Effector CD4-positive, alpha-beta T cell (primary cell): Measurements from ENCODE around the gene TANGO6.

ENCODE experiments used
- DNase-seq: peaks from one replicate; pipeline ENCODE4 v3.0.0-alpha.2; 2020

TANGO6 gene

DNA sequence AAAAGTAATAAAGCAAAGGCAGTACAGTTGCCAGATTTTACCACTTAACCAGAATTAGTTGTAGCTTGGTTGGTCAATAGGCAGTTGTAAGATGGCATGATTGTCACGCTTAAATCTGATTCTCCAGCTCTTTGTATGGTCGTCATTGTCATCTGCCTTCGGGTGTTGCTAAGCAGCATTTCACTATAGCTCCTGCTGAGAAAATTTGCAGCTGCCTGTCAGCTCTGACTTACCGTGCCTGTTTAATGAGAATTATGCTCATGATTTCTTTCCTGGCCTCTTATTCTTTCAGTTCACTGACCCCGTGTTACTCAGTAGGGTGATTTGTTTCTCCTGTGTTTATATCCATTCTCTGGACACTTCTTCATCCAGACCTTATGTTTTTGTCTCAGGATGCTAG, 66.7 kb downstream of the TANGO6 start:
- no peak for DNase-seq

- no peak for DNase-seq
Measured at GRCh38 chr16:68915589-68915988, 72.3 kb downstream of the TANGO6 start.

- no peak for DNase-seq
Measured at GRCh38 chr16:68917541-68917940, 74.2 kb downstream of the TANGO6 start.

- DNase-seq = no peak
Measured at GRCh38 chr16:68920349-68920748, 77.0 kb downstream of the TANGO6 start.

DNA sequence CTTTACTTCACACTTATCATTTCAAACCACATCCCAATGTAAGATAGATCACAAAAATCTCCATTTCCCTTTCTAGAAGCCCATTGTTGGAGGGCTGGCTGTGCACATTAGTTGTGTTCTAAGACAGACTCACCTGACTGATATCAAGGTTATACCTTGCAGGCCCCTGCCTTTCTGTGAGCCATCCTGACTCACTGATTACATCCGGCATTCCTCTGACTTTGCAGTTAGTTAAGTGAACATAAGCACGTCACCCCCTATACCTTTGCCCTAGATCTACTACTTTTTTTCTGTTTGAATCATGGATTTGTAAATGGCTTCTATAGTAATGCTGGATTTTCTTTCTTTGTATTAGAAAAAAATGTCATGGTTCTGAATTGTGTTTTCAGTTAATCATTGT, 78.3 kb downstream of the TANGO6 start:
- no peak for DNase-seq

GRCh38 chr16:68923116-68923515, 79.8 kb downstream of the TANGO6 start:
- no peak for DNase-seq

GRCh38 chr16:68927018-68927417, 83.7 kb downstream of the TANGO6 start:
- DNase-seq = no peak

DNA sequence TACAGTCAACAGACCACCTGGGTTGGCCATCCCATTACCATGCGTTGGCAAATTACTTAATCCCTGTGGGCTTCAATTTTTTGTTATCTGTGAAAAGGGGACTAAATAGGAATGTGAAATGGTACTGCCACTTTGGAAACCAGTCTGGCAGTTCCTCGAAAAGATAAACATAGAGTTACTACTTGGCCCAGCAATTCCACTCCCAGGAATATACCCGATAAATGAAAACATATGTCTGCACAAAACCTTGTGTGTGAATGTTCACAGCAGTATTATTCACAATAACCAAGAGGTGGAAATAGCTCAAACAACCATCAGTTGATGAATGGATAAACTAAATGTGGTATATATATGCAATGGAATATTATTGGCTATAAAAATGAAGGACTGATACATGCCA, 87.9 kb downstream of the TANGO6 start:
- no peak for DNase-seq

DNA sequence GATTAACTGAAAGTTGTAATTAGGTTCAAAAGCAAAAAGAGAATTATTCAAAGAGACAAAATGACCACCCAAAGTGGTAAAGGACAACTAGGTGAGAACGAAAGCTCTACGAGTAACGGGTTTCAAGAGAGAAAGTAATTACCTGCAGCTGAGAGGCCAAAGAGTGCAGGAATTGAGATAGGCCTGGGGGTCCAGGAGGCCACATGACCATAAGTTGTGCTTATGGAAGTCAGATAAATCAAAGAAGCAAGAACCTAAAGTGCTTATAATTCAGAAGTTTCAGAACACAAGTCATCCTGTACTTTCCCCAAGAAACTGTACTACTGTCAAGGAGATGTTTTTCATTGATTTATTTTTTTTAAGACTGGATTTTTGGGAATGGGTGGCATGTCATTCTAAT, 91.1 kb downstream of the TANGO6 start:
- no peak for DNase-seq

- no peak for DNase-seq
Measured at GRCh38 chr16:68935008-68935407, 91.7 kb downstream of the TANGO6 start.

DNA sequence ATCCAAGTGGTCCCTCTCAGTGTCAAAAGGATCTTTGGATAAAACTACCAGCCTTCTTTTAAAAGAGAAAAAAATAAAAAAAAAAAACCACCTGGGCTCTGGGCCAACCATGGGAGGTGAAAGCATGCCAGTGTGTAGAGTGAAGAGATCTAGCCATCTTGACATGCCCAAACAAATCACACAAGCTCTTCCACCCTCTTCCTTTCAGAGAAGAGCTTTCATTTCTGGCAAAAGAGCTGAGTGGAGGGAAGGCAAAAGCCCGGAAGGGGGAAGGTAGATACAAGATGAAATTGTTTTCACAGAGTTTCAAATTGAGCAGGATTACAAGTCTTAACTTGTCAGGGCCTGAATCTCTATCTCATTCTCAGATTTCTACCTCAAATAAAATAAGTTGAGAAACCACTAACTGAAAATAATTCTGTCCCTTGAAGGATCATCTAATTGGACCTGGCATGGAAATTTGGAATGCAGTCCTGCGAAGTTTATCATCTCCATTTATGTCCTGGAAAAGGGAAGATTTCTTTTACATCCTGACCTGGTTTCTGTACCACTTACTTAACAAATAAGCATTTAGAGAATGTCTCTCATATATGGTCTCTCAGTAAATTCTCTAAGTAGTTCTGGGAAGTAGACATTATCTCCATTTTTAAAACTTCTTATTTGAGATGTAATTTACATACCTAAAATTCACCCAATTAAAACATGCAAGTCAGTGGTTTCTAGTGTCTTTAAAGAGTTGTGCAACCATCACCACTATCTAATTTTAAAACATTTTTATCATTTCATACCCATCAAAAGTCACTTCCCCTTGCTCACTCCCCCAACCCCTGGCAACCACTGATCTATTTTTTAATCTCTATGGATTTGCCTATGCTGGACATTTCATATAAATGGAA, 93.7 kb downstream of the TANGO6 start:
- no peak for DNase-seq

- no peak for DNase-seq
Measured at GRCh38 chr16:68939692-68940320, 96.5 kb downstream of the TANGO6 start.

DNA sequence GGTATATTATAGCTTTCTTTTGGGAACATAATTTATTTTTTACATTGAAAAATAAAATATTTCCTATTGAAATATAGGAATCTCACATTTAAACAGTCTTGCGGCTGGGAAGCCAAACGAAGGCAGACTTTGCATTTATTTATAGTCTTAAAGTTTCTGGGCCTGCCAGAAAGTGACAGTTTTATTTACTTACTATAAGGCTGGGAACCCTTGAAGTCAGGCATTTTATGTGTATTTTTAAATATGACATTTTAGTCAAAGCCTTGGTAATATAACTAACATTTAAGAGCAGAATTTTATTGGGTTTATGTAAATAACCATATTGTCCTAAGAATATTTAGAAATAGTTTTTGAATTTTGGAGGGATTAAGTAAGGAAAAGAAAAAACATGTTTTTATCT, 97.5 kb downstream of the TANGO6 start:
- DNase-seq = no peak

DNA sequence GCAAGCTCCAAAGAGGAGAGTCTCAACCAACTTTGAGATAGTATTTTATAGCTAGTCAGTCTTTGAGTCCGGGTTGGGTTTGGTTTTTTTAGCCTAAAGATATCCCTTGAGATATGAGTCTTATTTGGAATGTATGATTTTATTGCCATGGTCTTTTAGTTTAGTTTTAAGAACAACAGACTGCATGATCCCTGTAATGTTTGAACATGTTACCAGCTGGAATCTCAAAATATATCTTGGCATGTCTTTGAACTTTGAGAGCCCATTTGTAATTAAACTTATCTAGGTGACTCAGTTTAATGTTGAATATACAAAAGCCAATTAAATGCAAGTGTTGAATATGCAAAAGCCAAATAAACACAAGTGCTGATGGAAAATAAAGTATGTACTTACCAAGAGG, 100.6 kb downstream of the TANGO6 start:
- DNase-seq = no peak

DNA sequence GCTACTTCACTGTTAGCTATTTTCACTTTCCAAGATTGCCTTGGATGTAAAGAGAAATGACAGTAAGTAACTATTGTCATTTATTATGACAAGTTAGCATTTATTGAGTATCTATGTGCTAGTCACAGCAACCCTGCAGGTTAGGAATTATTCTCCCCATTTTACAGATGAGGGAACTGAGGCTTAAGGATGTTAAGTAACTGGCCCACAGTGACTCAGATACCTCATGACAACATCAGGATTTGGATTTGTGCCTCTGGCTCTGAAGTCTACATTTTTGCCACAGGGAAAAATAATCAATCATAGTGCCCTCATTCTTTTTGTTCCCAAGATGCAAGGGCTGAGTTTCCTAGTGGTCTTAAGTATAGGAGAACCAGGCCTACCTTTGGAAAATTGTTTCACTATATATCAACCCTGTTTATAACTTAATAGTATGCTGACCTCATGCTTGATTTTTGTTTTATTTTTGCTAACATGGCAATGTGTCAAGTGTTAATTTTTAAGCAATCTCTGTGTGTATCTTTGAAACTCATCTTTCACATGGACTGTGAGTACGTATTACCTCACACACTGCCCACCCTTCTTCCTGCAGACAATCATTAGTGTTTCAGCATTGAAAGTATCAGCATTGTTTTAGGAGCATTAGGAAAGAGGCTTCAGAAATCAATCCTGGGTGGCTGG, 105.0 kb downstream of the TANGO6 start:
- no peak for DNase-seq

DNA sequence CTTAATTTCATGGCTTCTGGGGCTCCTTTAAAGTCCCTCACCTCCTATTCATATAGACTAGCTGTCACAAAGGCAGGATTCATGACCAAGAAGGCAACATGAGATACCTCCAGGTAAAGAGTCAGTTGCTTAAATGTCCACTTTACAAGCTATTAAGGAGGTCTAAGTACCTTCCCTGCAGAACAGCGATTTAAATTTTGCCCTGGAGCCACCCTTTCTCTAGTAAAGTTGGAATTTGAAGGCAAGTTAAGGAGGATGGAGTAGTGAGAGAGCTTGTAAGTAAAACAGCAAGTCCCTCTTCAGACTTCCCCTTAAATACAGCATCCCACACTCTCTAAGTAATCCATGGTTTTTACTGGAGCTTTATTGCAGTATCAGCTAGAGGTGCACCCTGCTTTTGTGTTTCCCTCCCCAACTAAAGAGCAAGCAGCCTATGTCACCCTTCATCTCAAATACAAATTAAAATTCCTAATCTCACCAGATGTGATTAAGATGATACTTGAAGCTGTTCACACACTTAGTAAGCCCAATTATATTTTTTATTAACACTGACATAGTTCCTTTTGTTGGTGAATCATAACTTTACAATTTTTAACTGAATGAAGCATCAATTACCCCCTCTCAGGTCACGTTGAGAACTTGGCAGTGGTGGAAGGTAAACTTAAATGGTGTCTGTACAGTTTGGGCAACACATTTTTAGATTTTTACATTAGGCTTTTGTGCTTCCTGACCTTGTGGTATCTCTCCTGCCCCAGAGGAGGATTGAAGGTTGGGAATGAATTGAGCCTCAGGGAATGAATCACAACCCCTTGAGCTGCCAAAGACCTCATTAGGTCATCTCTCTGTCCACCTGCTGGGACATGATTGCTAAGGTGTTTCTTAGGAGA, 108.9 kb downstream of the TANGO6 start:
- DNase-seq = no peak

DNA sequence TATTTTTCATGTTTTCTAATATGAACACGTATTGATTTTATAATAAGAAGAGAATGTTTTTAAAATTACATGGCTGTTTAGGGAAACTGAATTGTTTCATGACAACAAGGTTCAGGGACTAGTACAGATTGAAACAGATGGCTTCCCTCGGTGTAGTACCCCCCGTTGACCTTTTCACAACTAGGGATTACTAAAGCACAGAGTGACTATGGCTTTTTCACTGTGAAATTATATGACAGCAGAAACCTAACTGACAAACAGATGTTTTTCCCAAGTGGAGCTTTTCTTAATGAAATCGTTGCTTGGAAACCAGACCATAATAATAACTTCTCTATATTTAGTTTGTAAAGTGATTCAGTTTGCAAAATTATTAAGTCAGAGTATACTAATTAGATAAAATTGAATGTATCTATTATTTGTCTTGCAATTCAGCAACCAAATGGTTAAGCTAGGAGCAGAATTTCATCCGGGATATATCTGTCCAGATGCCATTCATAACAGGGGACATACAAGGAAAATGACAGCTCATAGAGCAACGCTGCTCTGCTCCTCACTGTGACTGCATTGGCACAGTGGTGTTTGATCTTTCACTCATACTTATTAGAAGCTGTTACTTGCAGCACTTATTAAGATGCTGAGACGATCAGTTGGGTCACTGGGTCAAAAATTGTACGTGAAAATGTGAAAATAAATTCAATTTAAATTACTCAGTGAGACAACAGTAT, 111.7 kb downstream of the TANGO6 start:
- DNase-seq = no peak

DNA sequence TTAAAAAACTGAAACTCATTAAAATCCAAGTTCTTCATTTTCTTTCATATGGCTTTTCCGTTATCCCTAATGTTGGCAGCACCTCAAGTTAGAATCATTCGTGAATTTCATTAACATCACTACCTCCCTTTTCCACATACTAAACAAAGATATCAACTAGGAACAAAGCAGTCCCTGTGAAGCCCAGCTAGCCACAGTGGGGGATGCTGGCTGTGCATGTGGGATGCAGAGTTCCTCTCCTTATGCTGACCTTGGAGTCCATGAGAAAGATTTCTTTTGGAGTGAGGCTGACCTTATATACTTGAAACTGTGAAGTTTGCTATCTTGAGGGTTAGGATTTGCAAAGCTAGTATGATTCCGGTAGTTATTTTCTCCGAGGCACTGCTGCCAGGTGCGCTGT, 117.6 kb downstream of the TANGO6 start:
- no peak for DNase-seq

DNA sequence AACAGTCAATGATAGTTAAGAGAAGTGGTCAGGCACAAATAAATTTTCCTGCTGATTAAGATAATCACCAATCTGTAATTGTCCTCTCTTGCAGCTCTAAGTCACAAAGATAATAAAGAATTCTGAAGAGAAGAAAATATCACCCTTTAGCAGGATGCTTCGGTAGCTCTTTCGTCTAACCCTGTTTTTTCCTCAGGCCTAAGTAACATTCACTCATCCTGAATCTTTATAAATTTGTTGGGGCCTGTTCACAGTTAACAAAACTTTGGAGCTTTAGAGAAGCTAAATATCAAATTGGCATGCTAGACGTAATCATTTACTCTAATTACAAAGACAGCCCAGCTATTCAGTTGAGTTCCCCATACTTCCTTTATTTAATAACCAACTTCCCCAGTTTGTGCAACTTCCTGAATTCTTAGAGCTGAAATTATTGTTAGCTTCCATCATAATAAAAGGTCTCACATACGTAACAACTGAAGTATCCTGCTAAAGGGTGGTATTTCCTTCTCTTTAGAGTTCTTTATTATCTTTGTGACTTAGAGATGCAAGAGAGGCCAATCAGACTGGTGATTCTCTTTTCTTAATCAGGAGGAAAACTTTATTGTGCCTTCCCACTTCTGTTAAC, 118.6 kb downstream of the TANGO6 start:
- no peak for DNase-seq

DNA sequence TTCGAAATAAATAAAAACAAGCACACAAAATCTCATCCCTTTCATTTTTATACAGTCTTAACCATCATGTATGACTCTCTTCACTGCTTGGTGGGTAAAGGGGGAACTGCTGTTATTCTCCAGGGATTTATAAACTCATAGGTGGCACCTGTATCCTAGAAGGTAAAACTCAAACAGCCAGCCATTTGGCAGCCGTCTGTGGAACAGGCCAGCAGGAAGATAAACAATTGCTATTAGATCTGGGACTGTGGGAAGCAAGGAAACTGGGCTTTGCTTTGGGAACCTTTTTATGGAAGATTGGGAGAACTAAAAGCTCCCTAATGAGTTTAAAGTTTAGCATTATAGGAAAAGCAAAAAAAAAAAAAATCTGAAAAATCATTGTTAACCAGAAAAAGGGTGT, 126.0 kb downstream of the TANGO6 start:
- no peak for DNase-seq

DNA sequence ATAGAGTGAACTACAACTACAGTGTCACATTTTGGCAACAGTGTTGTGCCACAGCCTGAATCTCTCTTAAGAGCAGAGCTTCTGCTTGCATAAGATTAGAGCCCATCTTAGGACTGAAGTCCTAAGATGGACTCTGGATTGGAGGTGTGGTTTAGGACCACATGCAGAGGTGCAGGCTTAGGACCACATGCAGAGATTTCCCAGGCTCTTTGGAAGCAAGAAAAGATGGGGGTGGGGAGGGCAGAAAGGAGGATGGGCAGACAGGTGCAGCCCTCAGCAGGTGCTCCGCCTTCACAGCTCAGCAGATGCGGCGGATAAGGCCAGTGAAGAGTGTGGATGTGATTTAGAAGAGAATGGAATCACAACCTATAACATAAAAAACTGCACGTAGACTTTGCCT, 128.7 kb downstream of the TANGO6 start:
- no peak for DNase-seq

DNA sequence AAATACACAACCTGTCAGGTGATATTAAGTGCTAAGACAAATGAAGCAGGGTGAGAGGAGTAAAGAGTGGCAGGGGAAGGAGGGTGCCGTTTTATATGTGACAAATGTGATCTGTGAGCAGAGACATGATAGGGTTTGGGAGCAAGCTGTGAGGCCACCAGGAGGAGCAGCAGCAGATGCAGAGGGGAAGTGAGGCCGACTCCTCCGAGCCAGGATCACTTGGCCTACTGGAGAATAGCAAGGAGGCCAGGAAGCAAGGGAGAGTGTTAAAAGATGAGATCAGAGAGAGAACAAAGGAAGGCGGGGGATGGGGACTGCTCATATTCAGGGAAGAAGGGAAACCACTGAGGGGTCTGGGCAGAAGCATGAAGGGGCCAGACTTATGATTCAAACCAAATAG, 129.4 kb downstream of the TANGO6 start:
- DNase-seq = no peak
